OCI-LY3 (cell line): ENCODE results near the gene PACC1.

Experiments
- EZH2phosphoT487 ChIP-seq: fragments of 200-600 bp; shearing (Covaris generic); IDR thresholded peaks from 2 replicates; pipeline ENCODE4 v1.6.1; 2018; ENCODE audit warnings: antibody characterized with exemption, mixed run types, low read depth
- TF ChIP-seq, protein P1 (sequence below): fragments of 200-600, 300-600 bp; sonication (generic); IDR thresholded peaks from 2 replicates; pipeline ENCODE4 v1.5.1; 2014; ENCODE audit warnings: antibody characterized with exemption, low read length, low read depth

DNA sequence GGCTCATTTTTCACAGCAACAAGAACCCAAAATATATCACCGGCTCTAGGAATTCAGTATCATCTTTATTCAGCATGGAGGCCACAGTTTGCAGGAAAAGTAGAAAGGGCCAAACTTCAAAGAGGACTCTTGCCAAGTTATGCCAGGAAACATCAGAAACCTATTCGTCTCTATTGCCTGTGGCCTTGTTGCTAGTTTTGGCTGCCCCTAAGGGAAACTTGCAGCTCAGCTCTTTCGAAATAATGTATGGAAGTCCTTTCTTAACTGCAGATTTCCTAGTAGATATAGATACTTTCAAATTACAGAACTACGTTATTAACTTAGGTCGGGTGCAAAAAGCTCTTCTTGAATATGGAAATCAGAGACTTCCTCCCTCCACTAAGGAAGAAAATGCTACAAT is 13.8 kb upstream of the PACC1 start:
- TF ChIP-seq, protein P1, sequence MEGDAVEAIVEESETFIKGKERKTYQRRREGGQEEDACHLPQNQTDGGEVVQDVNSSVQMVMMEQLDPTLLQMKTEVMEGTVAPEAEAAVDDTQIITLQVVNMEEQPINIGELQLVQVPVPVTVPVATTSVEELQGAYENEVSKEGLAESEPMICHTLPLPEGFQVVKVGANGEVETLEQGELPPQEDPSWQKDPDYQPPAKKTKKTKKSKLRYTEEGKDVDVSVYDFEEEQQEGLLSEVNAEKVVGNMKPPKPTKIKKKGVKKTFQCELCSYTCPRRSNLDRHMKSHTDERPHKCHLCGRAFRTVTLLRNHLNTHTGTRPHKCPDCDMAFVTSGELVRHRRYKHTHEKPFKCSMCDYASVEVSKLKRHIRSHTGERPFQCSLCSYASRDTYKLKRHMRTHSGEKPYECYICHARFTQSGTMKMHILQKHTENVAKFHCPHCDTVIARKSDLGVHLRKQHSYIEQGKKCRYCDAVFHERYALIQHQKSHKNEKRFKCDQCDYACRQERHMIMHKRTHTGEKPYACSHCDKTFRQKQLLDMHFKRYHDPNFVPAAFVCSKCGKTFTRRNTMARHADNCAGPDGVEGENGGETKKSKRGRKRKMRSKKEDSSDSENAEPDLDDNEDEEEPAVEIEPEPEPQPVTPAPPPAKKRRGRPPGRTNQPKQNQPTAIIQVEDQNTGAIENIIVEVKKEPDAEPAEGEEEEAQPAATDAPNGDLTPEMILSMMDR = no peak
- TF ChIP-seq EZH2phosphoT487 = no peak
